ENCODE data around the gene MRPL47.

The MRPL47 gene

GRCh38 chr3:179599531-179599930 is 4.9 kb downstream of the MRPL47 start:
- FAIRE-seq = no peak
- no peak for DNase-seq (ENCODE audit: insufficient read length, low spot score)

- DNase-seq (ENCODE audit: insufficient read length, low spot score) (no peak), FAIRE-seq (no peak)
These were observed 13.1 kb downstream of the MRPL47 start for GRCh38 chr3:179591313-179591712.

- DNase-seq (ENCODE audit: insufficient read length, low spot score) (no peak), FAIRE-seq (no peak)
These were observed 13.8 kb downstream of the MRPL47 start for GRCh38 chr3:179590669-179591068.

DNA sequence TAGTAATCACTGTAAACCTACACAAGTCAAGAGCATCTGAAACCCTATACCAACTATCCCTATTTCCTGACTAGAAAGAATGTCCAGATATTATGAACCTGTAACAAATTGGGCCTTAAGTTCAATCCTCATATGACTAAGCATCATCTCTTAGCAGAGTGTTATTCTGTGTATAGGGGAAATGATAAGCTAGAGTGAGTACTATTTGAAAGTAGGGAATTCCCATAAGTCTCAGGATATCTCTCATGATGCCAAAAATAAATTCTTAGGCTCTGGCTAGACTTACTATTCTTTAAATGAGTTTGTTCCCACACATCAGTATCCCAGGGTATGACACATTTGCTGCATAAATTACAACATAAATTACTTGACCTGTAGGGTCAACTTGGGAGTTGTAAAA is 15.3 kb downstream of the MRPL47 start:
- DNase-seq (ENCODE audit: insufficient read length, low spot score) (no peak), FAIRE-seq (no peak)

GRCh38 chr3:179580992-179581391 is 23.4 kb downstream of the MRPL47 start:
- DNase-seq (ENCODE audit: insufficient read length, low spot score) = no peak
- no peak for FAIRE-seq

GRCh38 chr3:179565496-179565895 is 38.9 kb downstream of the MRPL47 start:
- FAIRE-seq (no peak), DNase-seq (ENCODE audit: insufficient read length, low spot score) (no peak)

GRCh38 chr3:179563271-179563783 is 41.1 kb downstream of the MRPL47 start:
- DNase-seq (ENCODE audit: insufficient read length, low spot score) (peak; percentile 63), FAIRE-seq (no peak)

GRCh38 chr3:179562591-179563270 is 41.7 kb downstream of the MRPL47 start, which contains the start of gene ACTL6A:
Gene ACTL6A (plus strand): TSS chr3:179562926. CDS start chr3:179563093, 167 bp downstream.
- peak; percentile 99 for DNase-seq (ENCODE audit: insufficient read length, low spot score)
- peak; percentile 97 for FAIRE-seq

DNA sequence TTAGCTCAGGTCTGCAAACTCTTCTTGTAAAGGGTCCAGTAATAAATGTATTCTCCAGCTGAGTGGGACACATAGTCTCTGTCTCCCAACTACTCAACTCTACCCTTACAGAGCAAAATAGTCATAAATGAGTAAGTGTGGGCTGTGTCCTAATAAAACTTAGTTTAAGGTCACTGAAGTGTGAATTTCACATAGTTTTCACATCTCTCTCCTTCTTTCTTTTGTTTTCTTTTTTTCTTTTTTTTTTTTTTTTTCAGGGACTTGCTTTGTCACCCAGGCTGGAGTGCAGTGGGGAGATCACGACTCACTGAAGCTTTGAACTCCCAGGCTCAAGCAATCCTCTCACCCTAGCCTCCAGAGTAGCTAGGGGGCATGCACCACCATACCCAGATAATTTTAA is 43.6 kb downstream of the MRPL47 start:
- FAIRE-seq = no peak
- DNase-seq (ENCODE audit: insufficient read length, low spot score) = no peak

DNA sequence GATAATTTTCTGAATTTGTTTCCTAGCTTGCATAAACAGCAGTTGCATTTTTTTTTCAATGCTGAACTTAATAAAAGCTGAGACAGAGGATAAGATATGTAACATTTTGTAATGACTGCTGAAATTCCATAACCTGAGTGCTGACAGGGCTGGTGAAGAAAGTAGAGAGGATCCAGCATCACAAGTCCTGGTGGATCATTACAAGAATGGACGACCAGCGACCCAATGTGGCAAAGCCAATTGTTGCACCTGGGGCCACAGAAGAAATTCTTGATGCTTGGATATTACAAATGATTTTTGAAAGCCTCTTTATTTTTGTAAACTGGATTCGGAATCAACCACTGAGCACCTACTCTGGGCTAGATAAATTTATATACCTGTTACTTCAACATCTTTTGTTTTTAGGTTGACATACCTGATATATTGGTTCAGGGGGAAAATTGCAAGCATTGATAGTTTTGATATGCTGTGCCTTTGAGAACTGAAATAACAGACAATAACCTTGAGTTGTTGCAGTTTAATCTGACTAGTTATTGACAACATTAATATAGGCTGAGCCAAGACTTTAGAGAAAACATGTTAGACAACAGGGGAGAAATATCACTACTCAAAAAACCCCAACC is 45.6 kb downstream of the MRPL47 start:
- FAIRE-seq = no peak

DNA sequence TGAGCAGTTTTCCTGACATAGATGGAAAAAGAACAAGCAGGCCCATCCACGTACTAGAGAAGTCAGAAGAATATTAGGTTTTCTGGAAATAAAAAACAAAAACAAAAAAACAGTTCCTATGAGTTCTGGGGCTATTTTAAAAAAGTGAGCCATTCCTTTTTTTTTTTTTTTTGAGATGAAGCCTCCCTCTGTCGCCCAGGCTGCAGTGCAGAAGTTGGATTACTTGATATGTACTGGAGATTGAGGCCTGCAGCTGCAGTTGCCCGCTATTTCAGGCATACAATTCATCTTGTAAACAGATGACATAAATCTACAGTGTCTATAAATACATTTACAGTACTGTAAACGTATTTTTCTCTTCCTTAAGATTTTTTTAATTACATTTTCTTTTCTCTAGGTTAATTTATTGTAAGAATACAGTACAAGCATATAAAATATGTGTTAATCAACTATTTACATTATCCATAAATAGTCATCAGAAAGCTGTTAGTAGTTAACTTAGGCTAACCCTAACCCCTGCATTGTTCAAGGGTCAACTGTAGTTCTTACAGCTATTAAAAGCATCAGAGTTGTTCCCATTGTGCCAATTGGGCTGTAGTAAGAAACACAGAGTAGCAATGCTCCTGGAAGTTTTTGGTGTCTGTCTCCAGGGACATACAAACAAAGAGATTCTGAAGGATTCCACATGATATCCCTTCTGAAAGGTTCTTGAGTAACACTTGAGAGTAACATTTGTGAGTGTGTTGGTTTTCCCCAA is 52.9 kb downstream of the MRPL47 start:
- DNase-seq (ENCODE audit: insufficient read length, low spot score) (no peak), FAIRE-seq (no peak)

More for the DNA sequence above, 45.6 kb downstream of the MRPL47 start:
- DNase-seq (ENCODE audit: insufficient read length, low spot score) = peak; percentile 76

- no peak for FAIRE-seq
- no peak for DNase-seq (ENCODE audit: insufficient read length, low spot score)
These were observed 57.6 kb downstream of the MRPL47 start for GRCh38 chr3:179546814-179547241.

DNA sequence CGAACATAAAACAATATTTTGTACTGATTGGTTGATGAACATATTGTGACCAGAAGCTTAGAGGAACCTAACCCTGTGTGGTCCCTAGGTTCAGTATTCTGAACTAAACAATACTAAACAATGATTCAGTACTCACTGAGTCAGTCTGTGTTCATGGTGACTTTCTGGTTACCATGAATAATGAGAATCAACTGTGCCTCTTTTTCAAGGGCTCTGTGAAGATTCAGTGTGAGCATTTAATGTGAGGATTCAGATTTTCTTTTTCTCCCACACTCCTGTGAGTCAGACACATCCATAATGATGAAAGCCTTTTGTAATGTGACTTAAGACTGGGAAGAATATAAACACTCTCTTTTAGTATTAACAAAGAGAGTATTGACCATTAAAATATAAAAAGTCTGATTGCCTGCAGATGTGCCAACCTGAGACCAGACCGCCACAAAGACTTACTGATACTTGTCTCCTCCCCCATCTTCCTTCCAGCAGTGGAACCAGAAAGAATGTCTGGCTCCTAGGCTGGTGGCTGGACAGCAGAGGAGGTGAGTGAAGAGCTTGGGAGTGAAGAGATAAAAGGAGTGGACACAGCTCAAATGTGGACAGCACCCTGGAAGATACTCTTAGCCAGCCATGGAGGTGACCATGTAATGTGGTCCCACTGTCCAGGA is 59.3 kb downstream of the MRPL47 start:
- DNase-seq (ENCODE audit: insufficient read length, low spot score) (no peak), FAIRE-seq (no peak)

- FAIRE-seq (no peak), DNase-seq (ENCODE audit: insufficient read length, low spot score) (no peak)
These were observed 62.1 kb downstream of the MRPL47 start for GRCh38 chr3:179542375-179542774.

DNA sequence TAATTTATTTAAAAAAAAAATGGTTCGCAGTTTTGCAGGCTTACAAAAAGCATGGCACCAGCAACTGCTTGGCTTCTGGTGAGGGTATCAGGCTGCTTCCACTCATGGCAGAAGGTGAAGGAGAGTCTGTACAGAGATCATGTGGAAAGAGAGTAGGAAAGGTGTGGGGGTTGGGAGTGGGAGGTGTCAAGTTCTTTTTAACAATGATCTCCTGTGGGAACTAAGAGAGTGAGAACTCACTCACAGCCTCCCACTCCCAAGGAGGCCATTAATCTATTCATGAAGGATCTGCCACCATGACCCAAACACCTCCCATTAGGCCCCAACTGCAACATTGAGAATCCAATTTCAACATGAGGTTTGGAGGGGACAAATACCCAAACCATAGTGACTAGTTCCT is 62.8 kb downstream of the MRPL47 start:
- DNase-seq (ENCODE audit: insufficient read length, low spot score) = no peak
- no peak for FAIRE-seq

DNA sequence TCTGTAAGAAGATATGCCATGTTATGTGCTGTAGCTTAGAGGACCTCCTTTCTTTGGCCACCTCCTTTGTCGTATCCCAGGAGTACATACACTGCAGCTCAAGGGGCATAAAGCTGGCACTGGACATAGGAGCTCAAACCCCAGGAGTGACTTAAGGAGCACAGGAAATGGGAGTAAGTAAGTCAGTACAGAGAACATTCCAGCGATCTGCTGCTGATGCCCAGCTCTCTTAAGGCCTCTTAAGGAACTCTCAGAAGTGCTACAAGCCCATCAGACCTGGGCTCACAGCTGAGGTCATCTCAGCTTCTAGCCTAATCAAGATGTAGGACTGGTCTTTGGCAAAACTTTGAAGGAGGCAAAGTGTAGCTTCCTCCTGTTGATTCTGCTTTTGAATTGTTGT is 63.3 kb downstream of the MRPL47 start:
- FAIRE-seq = no peak
- no peak for DNase-seq (ENCODE audit: insufficient read length, low spot score)

All from HTR-8/SVneo (cell line).